Endometrial microvascular endothelial cells (primary cell): ENCODE measurements around the gene PRICKLE4. TPM values are rescaled to one million over a fixed set of nuclear protein-coding genes. Genes with fewer than 3 reads are reported as not detected.

Experiments
- in situ Hi-C: cut with HindIII; loops from 2 replicates; pipeline ENCODE4 v1.10.0; 2017; ENCODE audit warnings: low sequenced_read_pairs, low pct_unique_long_range_greater_than_20kb; ENCODE audit errors: inconsistent ontology term
- total RNA-seq: library from RNA; depleted of rRNA; stranded (reverse); fragments of >200 nt; gene quantifications from one replicate; pipeline ENCODE4 v1.2.3, GENCODE V29; 2015; ENCODE audit errors: inconsistent ontology term

Gene PRICKLE4
- total RNA-seq, 1 donor from 2014 or later, result 4.5 TPM

- in situ Hi-C loops, result no loop called here
These were observed 11.9 kb upstream of the PRICKLE4 start for GRCh38 chr6:41768545-41769308.

DNA sequence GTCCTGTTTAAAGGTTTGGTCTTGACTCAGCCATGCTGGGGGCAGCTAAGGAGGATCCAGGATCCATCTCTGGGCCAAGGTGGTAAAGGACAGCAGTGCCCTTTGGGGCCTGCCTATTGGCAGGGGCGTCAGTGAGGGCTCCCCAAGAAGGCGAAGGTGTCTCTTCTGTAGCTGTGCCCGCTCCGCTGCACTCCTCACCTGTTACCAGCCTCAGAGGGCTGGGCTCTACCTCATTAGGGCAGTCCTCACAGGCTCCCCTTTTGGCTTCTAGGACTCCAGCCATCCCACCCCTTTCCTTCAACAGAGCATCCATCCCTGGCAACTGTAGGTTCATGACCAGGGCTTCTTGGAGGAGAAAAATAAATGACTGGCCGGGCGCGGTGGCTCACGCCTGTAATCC is 11.2 kb upstream of the PRICKLE4 start:
- in situ Hi-C loops, result no loop called here

- in situ Hi-C loops, result no loop called here
These were observed 10.1 kb upstream of the PRICKLE4 start for GRCh38 chr6:41770381-41771057.

- in situ Hi-C loops, result no loop called here
These were observed 9.3 kb upstream of the PRICKLE4 start for GRCh38 chr6:41771058-41771983.

DNA sequence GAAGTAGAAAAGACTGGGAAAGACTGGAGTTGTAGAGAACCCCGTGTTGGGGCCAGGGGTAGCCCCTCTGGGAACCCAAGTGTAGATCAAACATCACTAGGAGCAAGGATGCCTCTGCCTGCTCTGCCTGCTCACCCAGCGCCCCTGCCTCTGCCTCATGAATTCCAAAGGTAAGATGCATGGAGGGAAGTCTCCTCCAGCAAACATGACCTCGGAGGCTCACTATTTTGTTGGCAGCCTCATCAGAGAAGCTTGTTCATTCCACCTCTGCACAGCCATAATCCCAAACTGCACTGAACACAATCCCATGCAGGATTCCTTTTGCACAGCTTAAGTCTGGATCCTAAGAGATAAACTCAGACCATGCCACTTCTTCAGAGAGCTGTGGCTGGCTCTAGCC is 5.7 kb upstream of the PRICKLE4 start:
- in situ Hi-C loops, result loop anchor here (25.0 kb wide), 1 partner anchor 262 kb away; no protein-coding TSS in a partner anchor

DNA sequence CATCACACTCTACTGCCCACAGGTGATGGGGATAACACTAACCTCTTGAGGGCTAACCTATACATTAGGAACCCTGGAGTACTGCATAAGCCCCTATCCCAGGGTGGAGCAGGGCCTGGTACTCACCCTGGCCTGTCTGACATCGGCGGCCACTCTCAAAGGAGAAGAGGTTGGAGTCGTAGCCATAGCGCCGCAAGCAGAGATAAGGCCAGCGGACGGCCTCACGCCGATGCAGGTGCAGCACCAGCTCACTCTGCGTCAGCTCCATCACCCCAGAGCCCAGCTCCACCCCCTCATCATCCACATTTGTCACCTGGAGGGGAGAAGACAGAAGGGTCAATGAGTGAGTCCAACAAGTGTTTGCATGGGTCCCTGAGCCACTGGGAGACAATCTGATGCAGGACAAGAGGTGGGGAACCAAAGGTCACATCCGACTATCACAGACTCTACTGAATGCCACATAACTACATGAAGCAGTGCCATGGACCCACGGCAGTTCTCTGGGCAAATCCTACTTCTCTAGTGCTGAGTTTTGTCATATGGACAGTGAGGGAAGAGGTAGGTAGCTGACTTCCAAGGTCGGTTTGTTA is 5.2 kb upstream of the PRICKLE4 start:
- in situ Hi-C loops, result loop anchor here (25.0 kb wide), 1 partner anchor 262 kb away; no protein-coding TSS in a partner anchor

GRCh38 chr6:41777551-41778285 is 2.9 kb upstream of the PRICKLE4 start:
- in situ Hi-C loops, result loop anchor here (25.0 kb wide), 1 partner anchor 260 kb away; no protein-coding TSS in a partner anchor

DNA sequence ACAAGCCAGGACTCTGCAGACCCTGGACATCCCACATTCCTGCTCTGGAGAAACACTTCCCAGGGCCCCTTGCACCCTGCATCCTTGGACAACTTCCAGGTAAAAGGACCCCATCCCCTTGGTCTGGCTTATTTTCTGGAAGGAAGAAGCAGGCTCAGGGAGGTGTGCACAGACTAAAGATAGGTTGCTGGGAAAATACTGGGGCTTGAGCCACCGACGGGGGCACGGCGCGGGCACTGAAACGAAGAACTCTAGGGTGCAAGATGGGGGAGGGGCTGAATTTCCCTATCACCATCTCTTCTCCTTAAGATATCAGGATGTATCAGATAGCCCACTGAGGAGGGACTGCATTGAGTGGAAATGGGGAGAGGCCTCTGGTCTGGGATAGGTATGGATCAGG is 1.7 kb upstream of the PRICKLE4 start:
- in situ Hi-C loops, result loop anchor here (25.0 kb wide), 1 partner anchor 258 kb away; no protein-coding TSS in a partner anchor

DNA sequence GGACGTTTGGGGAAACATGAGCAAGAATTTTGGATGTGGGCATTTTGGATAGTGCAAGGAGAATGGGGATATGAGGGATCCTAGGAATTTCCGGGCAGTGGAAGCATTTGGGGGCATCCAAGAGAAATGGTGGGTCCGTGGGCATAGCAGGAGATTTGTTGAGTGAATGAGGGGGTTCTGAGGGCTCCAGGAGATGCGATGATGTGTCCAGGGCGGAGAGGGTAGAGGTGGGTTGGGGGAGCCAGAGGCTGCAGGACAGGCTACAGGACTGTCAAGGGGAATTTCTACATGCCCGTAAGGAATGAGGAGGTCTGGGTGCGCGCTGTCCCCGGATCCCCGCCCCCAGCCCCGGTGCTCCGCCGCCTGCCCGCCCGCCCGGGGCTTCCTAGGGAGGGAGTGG is 1.2 kb upstream of the PRICKLE4 start:
- in situ Hi-C loops, result loop anchor here (25.0 kb wide), 1 partner anchor 258 kb away; no protein-coding TSS in a partner anchor

DNA sequence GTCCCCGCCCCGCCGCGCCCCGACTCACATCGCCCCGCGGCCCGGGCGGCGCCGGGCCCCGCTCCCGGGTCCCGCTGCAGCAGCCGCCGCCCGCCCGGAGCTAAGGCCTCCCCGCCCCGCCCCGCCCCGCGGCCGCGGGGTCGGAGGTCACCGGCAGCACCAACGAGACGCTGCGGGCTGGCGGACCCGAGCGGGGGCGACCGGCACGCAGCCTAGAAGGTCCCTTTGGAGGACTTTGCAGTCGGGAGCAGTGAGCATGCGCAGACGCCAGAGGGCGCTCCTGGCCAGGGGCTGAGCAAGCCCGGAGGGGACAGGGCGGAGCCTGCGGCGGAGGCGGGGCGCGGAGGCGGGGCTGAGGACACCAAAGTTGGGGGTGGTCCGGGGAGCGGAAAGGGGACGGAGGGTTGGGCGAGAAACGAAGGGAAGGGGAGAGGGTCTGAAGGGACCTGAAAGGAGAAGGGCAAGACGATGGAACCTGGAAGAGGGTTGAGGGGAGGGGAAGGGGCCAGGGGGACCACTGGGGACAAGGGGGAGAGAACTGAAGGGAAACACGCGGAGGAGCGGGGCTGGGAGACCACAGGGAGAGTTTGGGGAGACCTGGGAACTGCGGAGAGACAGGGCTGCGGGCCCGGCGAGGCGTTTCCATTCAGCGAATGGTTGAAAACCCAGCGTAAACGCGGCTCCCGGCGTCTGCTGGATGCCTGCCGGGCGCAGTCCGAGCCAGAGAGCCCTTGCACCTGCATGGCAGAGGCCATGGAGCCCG is 613 bp upstream of the PRICKLE4 start, which contains the start of gene FRS3:
Gene FRS3 (minus strand): TSS at position 113 of the 763 bp plus-strand sequence. CDS start 2,913 bp downstream, outside the sequence.
- in situ Hi-C loops, result loop anchor here (10.0 to 25.0 kb wide), 2 partner anchors 145 to 257 kb away; partner anchors contain the start of genes BYSL and MED20

DNA sequence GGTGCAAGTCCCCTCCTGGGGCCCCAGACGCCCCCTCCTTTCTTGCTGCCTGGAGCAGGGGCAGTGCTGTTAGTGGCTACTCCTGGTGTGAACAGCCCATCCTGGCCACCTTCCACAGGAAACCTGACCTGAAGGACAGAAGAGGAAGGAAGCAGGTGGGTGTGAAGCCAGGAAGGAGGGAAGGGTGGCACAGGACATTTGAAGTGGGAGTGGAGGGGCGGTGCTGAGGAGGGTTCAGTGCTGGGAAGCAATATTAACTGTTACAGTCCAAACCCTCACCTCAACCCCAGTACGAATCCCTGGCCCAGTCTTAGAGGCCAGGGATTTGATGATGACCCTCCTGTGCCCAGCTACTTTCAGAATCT is 766 bp downstream of the PRICKLE4 start:
- in situ Hi-C loops, result loop anchor here (10.0 to 25.0 kb wide), 2 partner anchors 143 to 256 kb away; partner anchors contain the start of genes BYSL and MED20

DNA sequence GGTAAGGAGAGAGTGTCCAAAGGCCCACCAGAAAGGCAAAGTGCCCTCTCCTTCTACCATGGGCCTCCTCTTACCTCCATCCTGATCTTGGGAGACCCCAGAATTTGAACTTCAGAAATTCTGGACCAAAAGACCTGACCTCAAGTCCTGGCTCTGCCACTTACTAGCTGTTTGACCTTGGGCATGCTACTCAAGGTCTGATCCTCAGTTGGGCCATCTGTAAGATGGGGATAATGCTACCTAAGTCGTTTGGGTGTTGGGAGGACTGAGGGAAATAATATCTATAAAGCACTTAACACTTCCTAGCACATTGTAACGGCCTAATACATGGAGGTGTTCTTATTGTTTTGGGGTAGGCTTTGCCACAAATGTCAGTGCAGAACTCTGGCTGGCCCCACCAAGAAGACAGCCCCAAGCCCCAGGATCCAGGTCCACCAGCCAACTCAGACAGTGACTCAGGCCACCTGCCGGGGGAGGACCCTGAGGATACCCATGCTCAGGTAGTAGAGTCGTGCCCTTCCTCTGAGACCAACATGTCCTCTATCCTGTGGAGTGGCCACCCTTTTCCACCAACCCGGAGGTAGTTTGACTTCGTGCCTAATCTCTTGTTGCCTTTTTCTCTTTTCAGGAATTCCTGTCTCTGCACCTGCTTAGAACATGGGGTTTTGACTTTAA is 2.7 kb downstream of the PRICKLE4 start:
- in situ Hi-C loops, result loop anchor here (10.0 to 25.0 kb wide), 2 partner anchors 142 to 254 kb away; partner anchors contain the start of genes BYSL and MED20

GRCh38 chr6:41784581-41785171 is 4.1 kb downstream of the PRICKLE4 start:
- in situ Hi-C loops, result loop anchor here (10.0 to 25.0 kb wide), 2 partner anchors 140 to 253 kb away; partner anchors contain the start of genes BYSL and MED20

DNA sequence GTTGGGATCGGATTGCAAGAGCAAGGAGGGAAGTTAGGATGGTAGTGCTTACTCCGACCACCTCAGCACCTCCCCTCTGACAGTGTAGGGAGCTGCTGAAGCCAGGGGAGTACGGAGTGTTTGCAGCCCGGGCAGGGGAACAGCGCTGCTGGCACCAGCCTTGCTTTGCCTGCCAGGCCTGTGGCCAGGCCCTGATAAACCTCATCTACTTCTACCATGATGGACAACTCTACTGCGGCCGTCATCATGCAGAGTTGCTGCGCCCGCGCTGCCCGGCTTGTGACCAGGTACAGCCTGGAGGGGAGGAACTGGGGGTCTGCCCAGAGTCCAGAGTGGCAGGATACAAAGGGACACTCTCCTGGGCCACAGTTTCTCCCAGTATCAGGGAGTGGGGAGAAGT is 4.7 kb downstream of the PRICKLE4 start:
- in situ Hi-C loops, result loop anchor here (10.0 to 25.0 kb wide), 2 partner anchors 140 to 252 kb away; partner anchors contain the start of genes BYSL and MED20

GRCh38 chr6:41785689-41786450 is 5.3 kb downstream of the PRICKLE4 start:
- in situ Hi-C loops, result loop anchor here (10.0 to 25.0 kb wide), 2 partner anchors 139 to 251 kb away; partner anchors contain the start of genes BYSL and MED20
